ENCODE results near the gene SPNS2.

DNA sequence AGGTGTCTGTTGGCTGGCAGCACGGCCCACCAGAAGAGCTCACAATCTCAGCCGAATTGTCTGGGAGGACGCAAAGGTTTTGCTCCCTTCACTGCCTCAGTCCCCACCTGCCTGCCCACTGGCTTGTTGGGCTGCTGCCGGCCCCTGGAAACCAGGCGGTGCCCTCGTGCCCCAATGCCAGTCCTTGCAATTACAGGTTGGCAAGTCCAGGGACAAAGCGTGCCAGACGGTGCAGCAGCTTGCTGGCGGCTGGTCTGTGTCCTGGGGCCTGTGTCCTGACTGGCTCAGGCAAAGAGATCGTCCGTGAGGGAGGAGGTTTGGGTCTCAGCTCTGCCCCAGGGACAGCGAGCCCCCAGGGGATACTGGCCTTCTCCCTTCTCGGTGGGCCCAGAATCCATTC is 24.6 kb upstream of the SPNS2 start:
- TF ChIP-seq, protein P1, sequence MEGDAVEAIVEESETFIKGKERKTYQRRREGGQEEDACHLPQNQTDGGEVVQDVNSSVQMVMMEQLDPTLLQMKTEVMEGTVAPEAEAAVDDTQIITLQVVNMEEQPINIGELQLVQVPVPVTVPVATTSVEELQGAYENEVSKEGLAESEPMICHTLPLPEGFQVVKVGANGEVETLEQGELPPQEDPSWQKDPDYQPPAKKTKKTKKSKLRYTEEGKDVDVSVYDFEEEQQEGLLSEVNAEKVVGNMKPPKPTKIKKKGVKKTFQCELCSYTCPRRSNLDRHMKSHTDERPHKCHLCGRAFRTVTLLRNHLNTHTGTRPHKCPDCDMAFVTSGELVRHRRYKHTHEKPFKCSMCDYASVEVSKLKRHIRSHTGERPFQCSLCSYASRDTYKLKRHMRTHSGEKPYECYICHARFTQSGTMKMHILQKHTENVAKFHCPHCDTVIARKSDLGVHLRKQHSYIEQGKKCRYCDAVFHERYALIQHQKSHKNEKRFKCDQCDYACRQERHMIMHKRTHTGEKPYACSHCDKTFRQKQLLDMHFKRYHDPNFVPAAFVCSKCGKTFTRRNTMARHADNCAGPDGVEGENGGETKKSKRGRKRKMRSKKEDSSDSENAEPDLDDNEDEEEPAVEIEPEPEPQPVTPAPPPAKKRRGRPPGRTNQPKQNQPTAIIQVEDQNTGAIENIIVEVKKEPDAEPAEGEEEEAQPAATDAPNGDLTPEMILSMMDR (IDR thresholded peaks at IDR 0.05), result no peak
- no peak for TF ChIP-seq POLR2A (IDR thresholded peaks at IDR 0.05)
